CD4-positive, alpha-beta T cell treated with Interleukin-10 for 1 hour (primary cell): Measurements from ENCODE around the gene LCE1A.

ENCODE experiments used
- DNase-seq: peaks from one replicate; pipeline ENCODE4 v3.0.0-alpha.2; 2020

The LCE1A gene

GRCh38 chr1:152870831-152871730 is 43.8 kb downstream of the LCE1A start:
- no peak for DNase-seq

- DNase-seq = no peak
Measured at GRCh38 chr1:152871731-152872126, 44.5 kb downstream of the LCE1A start.

GRCh38 chr1:152873495-152873894 is 46.2 kb downstream of the LCE1A start:
- no peak for DNase-seq

GRCh38 chr1:152876827-152877226 is 49.6 kb downstream of the LCE1A start:
- no peak for DNase-seq
